Mesendoderm (in vitro differentiated cells): ENCODE data around the gene HSFX2. TPM values are rescaled to one million over a fixed set of nuclear protein-coding genes. Genes with fewer than 3 reads are reported as not detected.
"Not testable (repeated sequence)": the region's sequence is repeated elsewhere in the genome, so short reads cannot be mapped to it uniquely, and the experiment has no call there.

Experiments
- DNase-seq: peaks from one replicate; pipeline ENCODE4 v3.0.0; 2013
- H2AK5ac ChIP-seq: 2 replicates; pipeline ENCODE4 v1.6.1; 2013; ENCODE audit warnings: low read length, inconsistent platforms
- H2BK120ac ChIP-seq: 2 replicates; pipeline ENCODE4 v1.6.1; 2013; ENCODE audit warnings: low read depth, mild to moderate bottlenecking, low read length, moderate library complexity, mixed read lengths
- H2BK15ac ChIP-seq: replicated peaks from 2 replicates; pipeline ENCODE4 v1.6.1; 2013; ENCODE audit warnings: low read depth, mild to moderate bottlenecking, moderate library complexity
- H2BK5ac ChIP-seq: 2 replicates; pipeline ENCODE4 v1.6.1; 2013; ENCODE audit warnings: low read length, inconsistent platforms
- H3K18ac ChIP-seq: 2 replicates; pipeline ENCODE4 v1.6.1; 2013; ENCODE audit warnings: mild to moderate bottlenecking, low read length, mixed read lengths
- H3K23ac ChIP-seq: one replicate; pipeline ENCODE4 v1.6.1; 2013; ENCODE audit warnings: low read length
- H3K27ac ChIP-seq: 2 replicates; pipeline ENCODE4 v1.5.1; 2013; ENCODE audit warnings: low read depth, mild to moderate bottlenecking, inconsistent platforms, low read length, moderate library complexity
- H3K27me3 ChIP-seq: 2 replicates; pipeline ENCODE4 v1.6.1; 2013; ENCODE audit warnings: low read length, control low read depth, mild to moderate bottlenecking, inconsistent platforms; ENCODE audit not compliant: insufficient read depth, poor library complexity
- H3K36me3 ChIP-seq: 2 replicates; pipeline ENCODE4 v1.6.1; 2013; ENCODE audit warnings: low read length, inconsistent platforms; ENCODE audit not compliant: control insufficient read depth, insufficient read depth
- H3K4ac ChIP-seq: one replicate; pipeline ENCODE4 v1.6.1; 2013; ENCODE audit warnings: low read depth, mild to moderate bottlenecking, low read length, moderate library complexity
- H3K4me1 ChIP-seq: 2 replicates; pipeline ENCODE4 v1.6.1; 2013; ENCODE audit warnings: low read depth, low read length, inconsistent platforms; ENCODE audit not compliant: control insufficient read depth
- H3K4me2 ChIP-seq: 2 replicates; pipeline ENCODE4 v1.6.1; 2013; ENCODE audit warnings: low read length
- H3K4me3 ChIP-seq: 2 replicates; pipeline ENCODE4 v1.5.1; 2013; ENCODE audit warnings: mild to moderate bottlenecking, low read length
- H3K56ac ChIP-seq: one replicate; pipeline ENCODE4 v1.6.1; 2013; ENCODE audit warnings: low read length
- H3K79me1 ChIP-seq: 2 replicates; pipeline ENCODE4 v1.6.1; 2013; ENCODE audit warnings: low read length, inconsistent platforms
- H3K79me2 ChIP-seq: 2 replicates; pipeline ENCODE4 v1.6.1; 2013; ENCODE audit warnings: mild to moderate bottlenecking, low read length; ENCODE audit not compliant: control insufficient read depth, insufficient read depth
- H3K9ac ChIP-seq: 2 replicates; pipeline ENCODE4 v1.6.1; 2013; ENCODE audit warnings: low read length, inconsistent platforms
- H4K5ac ChIP-seq: one replicate; pipeline ENCODE4 v1.6.1; 2013; ENCODE audit warnings: low read length
- H4K8ac ChIP-seq: one replicate; pipeline ENCODE4 v1.6.1; 2013; ENCODE audit warnings: low read depth, mild to moderate bottlenecking, control low read depth, low read length, moderate library complexity
- WGBS: extraction: QIAGEN DNeasy Blood & Tissue Kit; methylation state at CpG from one replicate; pipeline ENCODE4 v1.1.7; 2013; ENCODE audit warnings: low lambda C conversion rate, missing lambda C conversion rate; ENCODE audit not compliant: insufficient coverage; ENCODE audit errors: extremely low coverage; 5-methylcytosine and 5-hydroxymethylcytosine counted together
- polyA plus RNA-seq, 2 experiments: library from polyadenylated mRNA; stranded (reverse); fragments of 200-250 nt; gene quantifications; one replicate each; pipeline ENCODE4 v1.2.3, GENCODE V29; 2013

HSFX2 gene
- polyA plus RNA-seq (2013, experiment 1 of 2) = 0.07 TPM
- polyA plus RNA-seq (2013, experiment 2 of 2) = not detected

DNA sequence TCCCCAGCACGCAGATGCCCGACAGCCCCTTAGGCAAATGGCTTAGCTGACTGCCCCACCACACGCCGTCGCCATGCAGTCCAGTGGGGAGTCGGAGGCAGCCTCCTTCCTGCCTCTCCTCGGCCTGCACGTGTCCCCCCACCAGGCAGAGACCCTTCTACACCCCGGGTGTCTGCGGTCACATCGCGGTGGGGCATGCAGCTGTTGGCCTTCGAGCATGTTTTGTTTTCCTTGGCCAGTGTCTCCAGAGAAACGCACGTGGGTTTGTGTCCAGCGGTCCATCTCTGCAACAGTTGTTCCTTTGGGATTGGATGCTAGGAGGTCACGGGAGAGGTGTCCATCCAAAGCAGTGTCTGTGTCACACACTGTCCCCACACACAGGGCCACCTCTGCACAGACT lies at the start of gene HSFX2:
HSFX2 (minus strand) TSS at position 101 of the 400 bp plus-strand sequence. CDS start 614 bp downstream, outside the sequence.
- not testable (repeated sequence) for H3K18ac ChIP-seq, H3K4me1 ChIP-seq, H3K4me2 ChIP-seq, H3K23ac ChIP-seq, H3K79me2 ChIP-seq, H3K4ac ChIP-seq, H2BK15ac ChIP-seq, H4K8ac ChIP-seq, H3K27ac ChIP-seq, H4K5ac ChIP-seq, H3K36me3 ChIP-seq, H3K27me3 ChIP-seq, H2BK120ac ChIP-seq, H2BK5ac ChIP-seq, H3K4me3 ChIP-seq, H2AK5ac ChIP-seq, H3K9ac ChIP-seq, H3K56ac ChIP-seq, DNase-seq, H3K79me1 ChIP-seq
- no CpG with 5 or more reads among the region's 17 CpGs for WGBS

- Histone ChIP-seq H3K27ac (no peak overlapping the region), H3K9ac (no peak overlapping the region), H3K23ac (no peak overlapping the region), H4K8ac (no peak overlapping the region), H3K79me1 (no peaks in the 10 kb centered on the region), H3K4ac (no peak overlapping the region), H3K56ac (no peak overlapping the region), H2BK15ac (no peak overlapping the region), H2AK5ac (no peak overlapping the region), H3K4me2 (no peak overlapping the region), H4K5ac (no peak overlapping the region), H3K36me3 (no peaks in the 10 kb centered on the region), H3K4me3 (no peak overlapping the region), H2BK120ac (no peak overlapping the region), H2BK5ac (no peak overlapping the region), H3K4me1 (no peaks in the 10 kb centered on the region), H3K27me3 (no peaks in the 10 kb centered on the region), H3K79me2 (no peaks in the 10 kb centered on the region), H3K18ac (no peak overlapping the region)
- no peak for DNase-seq
- WGBS = no CpG with 5 or more reads among the region's 4 CpGs
Observed at GRCh38 chrX:149643496-149643895, 48.4 kb upstream of the HSFX2 start.

GRCh38 chrX:149641835-149642234 lies 46.7 kb upstream of the HSFX2 start:
- no peak overlapping the region for H3K18ac ChIP-seq
- H2BK5ac ChIP-seq = no peak overlapping the region
- H3K27ac ChIP-seq = no peak overlapping the region
- no peak overlapping the region for H3K56ac ChIP-seq
- H2BK120ac ChIP-seq = no peak overlapping the region
- H3K4me2 ChIP-seq = no peak overlapping the region
- H3K27me3 ChIP-seq = no peaks in the 10 kb centered on the region
- H3K4me1 ChIP-seq = no peaks in the 10 kb centered on the region
- DNase-seq = no peak
- no peak overlapping the region for H4K5ac ChIP-seq
- no peak overlapping the region for H3K4me3 ChIP-seq
- WGBS = no CpG with 5 or more reads among the region's 2 CpGs
- no peak overlapping the region for H2AK5ac ChIP-seq
- H2BK15ac ChIP-seq = no peak overlapping the region
- no peak overlapping the region for H3K9ac ChIP-seq
- no peak overlapping the region for H3K4ac ChIP-seq
- no peaks in the 10 kb centered on the region for H3K36me3 ChIP-seq
- H3K79me1 ChIP-seq = no peaks in the 10 kb centered on the region
- no peaks in the 10 kb centered on the region for H3K79me2 ChIP-seq
- H3K23ac ChIP-seq = no peak overlapping the region
- no peak overlapping the region for H4K8ac ChIP-seq

DNA sequence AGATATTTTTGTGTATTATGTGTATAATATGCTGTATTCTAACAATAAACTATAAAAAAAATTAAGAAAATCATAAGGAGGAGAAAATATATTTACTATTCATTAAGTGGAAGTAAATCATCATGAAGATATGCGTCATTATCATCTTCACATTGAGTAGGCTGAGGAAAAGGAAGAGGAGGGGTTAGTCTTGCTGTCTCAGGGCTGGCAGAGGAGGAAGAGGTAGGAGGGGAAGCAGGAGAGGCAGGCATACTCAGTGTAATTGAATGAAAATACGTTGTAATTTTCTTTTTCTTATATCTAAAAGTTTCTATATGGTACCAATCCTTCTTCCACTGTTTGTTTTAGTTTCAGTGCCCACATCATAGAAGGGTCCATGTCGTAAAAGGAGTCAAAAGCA lies 46.3 kb upstream of the HSFX2 start:
- Histone ChIP-seq H2BK5ac (no peak overlapping the region), H3K4me3 (no peak overlapping the region), H3K4ac (no peak overlapping the region), H3K36me3 (no peaks in the 10 kb centered on the region), H3K27me3 (no peaks in the 10 kb centered on the region), H4K5ac (no peak overlapping the region), H3K56ac (no peak overlapping the region), H3K23ac (no peak overlapping the region), H3K27ac (no peak overlapping the region), H2AK5ac (no peak overlapping the region), H3K9ac (no peak overlapping the region), H2BK120ac (no peak overlapping the region), H3K4me2 (no peak overlapping the region), H3K79me1 (no peaks in the 10 kb centered on the region), H3K18ac (no peak overlapping the region), H3K79me2 (no peaks in the 10 kb centered on the region), H2BK15ac (no peak overlapping the region), H4K8ac (no peak overlapping the region), H3K4me1 (no peaks in the 10 kb centered on the region)
- no CpG with 5 or more reads among the region's 3 CpGs for WGBS
- no peak for DNase-seq

- no peak overlapping the region for H3K23ac ChIP-seq
- no peak overlapping the region for H3K4ac ChIP-seq
- WGBS = no CpG with 5 or more reads among the region's 3 CpGs
- H2AK5ac ChIP-seq = no peak overlapping the region
- H3K9ac ChIP-seq = no peak overlapping the region
- no peak overlapping the region for H4K8ac ChIP-seq
- no peak overlapping the region for H3K56ac ChIP-seq
- H3K27ac ChIP-seq = no peak overlapping the region
- H2BK15ac ChIP-seq = no peak overlapping the region
- H3K79me2 ChIP-seq = no peaks in the 10 kb centered on the region
- no peak overlapping the region for H3K18ac ChIP-seq
- no peak for DNase-seq
- no peaks in the 10 kb centered on the region for H3K27me3 ChIP-seq
- no peak overlapping the region for H3K4me2 ChIP-seq
- H2BK120ac ChIP-seq = no peak overlapping the region
- no peaks in the 10 kb centered on the region for H3K36me3 ChIP-seq
- no peak overlapping the region for H3K4me3 ChIP-seq
- no peak overlapping the region for H4K5ac ChIP-seq
- H3K4me1 ChIP-seq = no peaks in the 10 kb centered on the region
- no peak overlapping the region for H2BK5ac ChIP-seq
- no peaks in the 10 kb centered on the region for H3K79me1 ChIP-seq
Observed at GRCh38 chrX:149639568-149639967, 44.5 kb upstream of the HSFX2 start.

DNA sequence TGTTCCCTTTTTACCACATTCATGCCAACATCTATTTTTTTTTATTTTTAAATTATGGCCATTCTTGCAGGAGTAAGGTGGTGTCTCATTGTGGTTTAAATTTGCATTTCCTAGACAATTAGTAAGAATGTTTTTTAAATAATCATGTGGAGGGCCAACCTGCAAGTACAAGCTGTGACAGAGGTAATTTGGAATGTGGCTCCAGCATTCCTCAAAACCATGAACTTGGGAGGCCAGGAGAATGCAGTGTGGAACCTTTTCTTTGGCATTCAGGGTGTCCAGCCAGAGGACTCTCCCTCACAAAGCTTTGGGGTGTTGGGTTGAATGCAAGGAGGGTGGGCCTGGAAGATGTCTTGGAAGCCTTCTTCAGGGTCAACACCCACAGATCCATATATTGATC lies 43.7 kb upstream of the HSFX2 start:
- Histone ChIP-seq H3K27ac (no peak overlapping the region), H4K8ac (no peak overlapping the region), H3K9ac (no peak overlapping the region), H2BK15ac (no peak overlapping the region), H2BK5ac (no peak overlapping the region), H3K27me3 (no peaks in the 10 kb centered on the region), H3K79me1 (no peaks in the 10 kb centered on the region), H3K4me1 (no peaks in the 10 kb centered on the region), H3K18ac (no peak overlapping the region), H3K79me2 (no peaks in the 10 kb centered on the region), H3K4me3 (no peak overlapping the region), H3K4me2 (no peak overlapping the region), H4K5ac (no peak overlapping the region), H3K56ac (no peak overlapping the region), H2AK5ac (no peak overlapping the region), H3K4ac (no peak overlapping the region), H3K23ac (no peak overlapping the region), H2BK120ac (no peak overlapping the region), H3K36me3 (no peaks in the 10 kb centered on the region)
- DNase-seq = peak; percentile 36
